Embryonic facial prominence (tissue), 1 donor: ENCODE measurements around the gene TCL1A.
"Not testable (repeated sequence)": the region's sequence is repeated elsewhere in the genome, so short reads cannot be mapped to it uniquely, and the experiment has no call there.

Experiments
- DNase-seq: peaks from one replicate; pipeline ENCODE4 v3.0.0-alpha.2; 2016; ENCODE audit errors: extremely low spot score

Gene TCL1A

DNA sequence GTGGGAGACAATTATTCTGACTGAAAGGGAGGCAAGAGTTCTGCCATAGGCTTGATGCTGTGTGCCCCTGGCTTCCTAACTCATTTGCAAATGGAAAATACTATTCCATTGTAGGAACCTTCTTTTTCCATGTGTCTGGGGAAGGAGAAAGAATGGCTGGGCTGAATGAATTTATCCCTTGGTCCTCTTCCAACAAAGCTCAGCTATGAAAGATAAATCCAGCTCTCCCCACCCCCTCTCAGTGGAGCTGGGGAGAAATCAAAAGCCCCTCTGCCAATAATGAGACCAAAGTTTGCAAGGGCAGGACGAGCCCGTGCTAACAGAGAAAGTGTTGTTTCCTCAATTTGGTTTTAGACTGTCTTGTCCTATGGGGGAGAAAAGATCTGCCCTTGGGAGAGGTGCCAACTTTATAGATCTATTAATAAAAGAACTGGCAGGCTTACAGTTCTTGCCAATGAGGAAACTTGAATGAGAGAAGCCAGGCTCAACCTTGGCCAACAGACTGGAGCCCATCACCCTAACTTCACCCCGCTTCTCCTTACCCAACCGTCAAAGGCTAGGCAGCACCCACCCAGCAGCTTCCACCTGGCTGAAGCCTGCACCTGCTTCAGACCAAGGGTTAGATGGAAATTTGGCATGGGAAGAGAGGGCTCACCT lies 36.6 kb downstream of the TCL1A start:
- no peak for DNase-seq

DNA sequence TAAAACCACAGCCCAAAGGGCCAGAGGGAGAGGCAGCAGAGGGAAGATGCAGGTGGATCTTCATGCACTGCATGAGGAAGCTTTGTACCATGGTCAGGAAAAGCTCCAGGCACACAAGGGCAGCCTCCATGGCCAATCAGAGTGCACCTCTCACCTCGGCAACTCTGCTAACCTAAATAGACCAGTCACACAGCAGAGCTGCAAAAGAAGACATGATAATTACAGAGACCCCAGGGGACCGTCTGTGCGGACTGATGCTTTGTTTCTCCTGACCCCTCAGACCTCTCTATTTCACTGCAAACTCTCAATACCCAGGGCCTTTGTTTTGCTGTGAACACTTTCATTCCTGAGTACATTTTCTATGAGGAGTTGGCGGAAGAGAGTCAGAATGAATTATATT lies 38.4 kb downstream of the TCL1A start:
- DNase-seq, result no peak

- DNase-seq, result no peak
Measured at GRCh38 chr14:95674613-95675012, 39.3 kb downstream of the TCL1A start.

- DNase-seq, result no peak
Measured at GRCh38 chr14:95668235-95668772, 45.6 kb downstream of the TCL1A start.

DNA sequence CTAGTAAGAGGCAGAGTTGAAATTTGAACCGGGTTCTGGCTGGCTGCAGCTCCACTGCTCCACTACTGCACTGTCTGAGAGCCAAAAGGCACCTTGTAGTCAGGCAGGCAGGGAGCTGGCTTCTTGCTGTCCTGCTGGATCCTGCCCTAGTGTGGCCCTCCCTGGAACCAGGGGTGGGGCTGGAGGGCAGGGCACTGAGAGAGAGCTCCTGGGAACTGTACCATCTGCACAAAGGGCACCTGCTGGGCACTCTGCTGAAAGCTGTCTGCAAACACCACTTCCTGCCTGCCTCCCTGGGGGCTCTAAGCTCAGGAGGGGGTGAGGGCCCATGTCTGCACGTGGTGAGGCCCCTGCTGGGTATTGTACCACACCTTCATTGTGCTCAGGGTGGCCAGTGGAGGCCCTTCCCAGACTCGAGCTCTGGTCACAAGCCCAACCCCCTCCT lies 46.7 kb downstream of the TCL1A start:
- DNase-seq, result no peak

- DNase-seq, result no peak
Measured at GRCh38 chr14:95666450-95666849, 47.5 kb downstream of the TCL1A start.

DNA sequence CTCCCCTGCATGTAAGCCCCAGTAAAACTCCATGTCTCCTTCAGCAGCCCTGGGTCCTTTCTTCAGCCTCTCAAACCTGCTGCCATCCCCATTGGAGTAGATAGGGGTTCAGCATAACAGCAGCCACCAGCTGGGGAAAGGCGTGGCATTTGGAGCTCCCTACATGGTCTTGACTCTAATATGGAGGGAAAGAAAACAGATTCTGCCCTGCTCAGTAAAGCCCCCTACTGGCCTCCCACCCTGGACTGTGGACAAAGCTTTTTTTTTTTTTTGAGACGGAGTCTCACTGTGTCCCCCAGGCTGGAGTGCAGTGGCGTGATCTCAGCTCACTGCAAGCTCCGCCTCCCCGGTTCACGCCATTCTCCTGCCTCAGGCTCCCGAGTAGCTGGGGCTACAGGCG lies 48.4 kb downstream of the TCL1A start:
- not testable (repeated sequence) for DNase-seq

GRCh38 chr14:95664546-95664945 lies 49.4 kb downstream of the TCL1A start:
- no peak for DNase-seq

DNA sequence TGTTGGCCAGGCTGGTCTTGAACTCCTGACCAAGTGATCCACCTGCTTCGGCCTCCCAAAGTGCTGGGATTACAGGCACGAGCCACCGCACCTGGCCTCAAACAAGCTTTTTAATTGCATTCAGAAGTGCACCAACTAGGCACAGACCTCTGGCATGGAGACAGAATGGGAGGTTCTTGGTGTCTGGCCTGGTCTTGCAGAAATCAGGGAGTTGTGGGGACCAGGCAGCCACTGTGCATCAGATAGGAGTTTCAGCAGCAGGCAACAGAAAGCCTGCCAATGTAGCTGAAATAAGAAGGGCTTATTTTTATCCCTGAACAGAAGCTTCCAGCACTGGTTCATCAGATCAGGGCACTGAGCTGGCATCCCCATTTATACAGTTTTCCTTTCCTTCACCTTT lies 49.9 kb downstream of the TCL1A start:
- DNase-seq, result no peak

DNA sequence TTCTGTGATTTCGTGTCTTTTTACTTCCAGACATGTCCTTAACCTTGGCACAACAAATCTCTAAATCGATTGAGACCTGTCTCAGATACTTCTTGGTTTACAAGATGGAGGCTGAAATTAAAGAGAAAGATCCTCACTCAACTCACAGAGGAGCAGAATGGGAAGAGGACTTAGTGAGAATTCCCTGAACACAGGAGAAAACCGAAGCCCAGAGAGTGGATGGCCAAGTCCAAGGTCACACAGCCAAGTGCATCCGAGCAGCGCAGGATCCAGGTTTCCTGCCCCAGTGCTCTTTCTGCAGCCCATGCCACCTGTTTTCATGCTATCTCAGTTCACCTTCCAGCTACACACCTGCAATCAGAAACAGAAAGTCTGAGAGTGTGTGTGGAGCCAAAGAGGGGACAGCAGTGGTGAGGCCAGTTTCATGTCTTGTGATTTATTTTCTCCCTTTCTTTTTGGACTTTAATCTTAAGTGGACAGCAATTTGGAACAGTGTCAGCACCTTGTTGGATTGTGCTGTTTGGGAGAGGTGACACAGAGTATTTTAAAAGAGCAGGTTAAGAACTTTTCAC lies 50.6 kb downstream of the TCL1A start:
- DNase-seq, result no peak

DNA sequence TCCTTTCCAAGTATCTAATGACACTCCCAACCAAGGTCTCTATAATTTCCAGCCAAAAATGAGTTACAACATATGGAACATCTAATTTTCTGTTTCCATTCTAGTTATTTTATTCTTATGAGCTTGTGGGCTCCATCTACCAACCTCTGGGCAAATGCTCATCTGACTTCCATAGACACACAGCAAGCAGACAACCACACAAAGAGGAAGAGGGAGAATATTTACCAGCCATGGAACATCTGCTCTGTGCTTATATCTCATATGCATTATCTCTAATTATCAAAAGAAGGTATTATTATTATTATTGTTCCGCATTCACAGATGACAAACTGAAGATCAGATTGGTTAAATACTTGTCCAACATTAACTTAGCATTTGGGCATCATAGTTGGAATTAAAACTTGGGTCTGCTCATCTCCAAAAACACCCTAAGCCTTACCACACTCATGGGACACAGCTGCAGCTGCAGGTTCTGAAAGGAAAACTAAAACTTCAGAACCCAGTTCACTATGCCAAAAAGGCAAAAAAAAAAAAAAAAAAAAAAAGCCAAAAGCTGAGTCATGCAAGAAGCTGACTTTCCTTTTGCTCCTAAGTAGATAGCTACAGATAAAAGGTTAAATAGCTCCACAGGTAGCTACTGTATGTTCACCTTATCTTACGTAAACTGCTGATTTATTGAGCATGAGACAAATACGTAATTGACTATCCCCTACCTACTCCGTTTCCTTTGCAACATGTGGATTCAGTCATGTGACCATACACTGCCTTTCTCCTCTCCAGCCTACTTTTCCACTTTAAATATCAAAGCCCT lies 51.3 kb downstream of the TCL1A start:
- no peak for DNase-seq

DNA sequence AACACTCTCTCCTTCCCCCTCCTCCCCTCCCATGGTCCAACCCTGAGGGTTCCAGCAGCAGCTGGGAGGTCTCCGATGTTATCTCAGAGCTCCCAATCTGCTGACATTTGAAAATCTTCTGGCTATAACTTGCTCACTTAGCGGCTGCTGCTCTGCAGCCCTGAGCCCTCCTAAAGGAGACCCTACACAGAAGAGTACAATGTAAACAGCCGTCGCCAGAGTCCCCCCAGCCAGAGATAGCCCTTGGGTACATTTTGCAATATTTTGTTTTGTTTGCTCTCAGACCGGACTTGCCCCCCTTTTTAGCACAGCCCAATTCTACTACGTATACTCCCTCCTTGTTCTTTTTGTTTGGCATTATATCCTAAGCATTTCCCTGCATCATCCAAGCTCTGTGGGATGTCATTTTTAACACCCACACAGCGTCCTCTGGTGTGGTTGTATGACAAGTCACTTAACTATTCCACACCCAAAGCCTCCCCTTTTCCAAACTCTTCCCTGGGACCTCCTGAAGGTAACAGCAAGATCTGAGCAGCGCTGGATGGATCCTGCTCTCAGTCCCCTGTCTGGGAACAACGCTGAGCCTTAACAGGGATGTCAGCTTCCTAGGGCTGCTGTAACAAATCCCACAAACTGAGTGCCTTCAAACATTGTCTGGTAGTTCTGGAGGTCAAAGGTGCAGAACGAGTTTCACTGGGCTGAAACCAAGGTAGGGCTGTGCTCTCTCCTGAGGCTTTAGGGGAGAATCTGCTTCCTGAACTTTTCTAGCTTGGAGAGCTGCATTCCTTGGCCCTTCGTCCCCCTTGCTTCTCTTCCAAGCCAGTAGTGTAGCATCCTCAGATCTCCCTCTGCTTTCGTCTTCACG lies 53.0 kb downstream of the TCL1A start:
- no peak for DNase-seq

GRCh38 chr14:95659990-95660385 lies 53.9 kb downstream of the TCL1A start:
- DNase-seq, result no peak
